HepG2 (cell line): ENCODE data around the gene SLF1.

Experiments
- ARNT ChIP-seq: fragments of 450-650 bp; IDR thresholded peaks from 2 replicates; pipeline ENCODE4 v1.6.1; 2017
- MEIS1 ChIP-seq: sonication (generic); formaldehyde crosslinking; IDR thresholded peaks from 2 replicates; pipeline ENCODE4 v1.9.0; 2021; ENCODE audit warnings: mild to moderate bottlenecking, missing genetic modification reagents, moderate library complexity, borderline replicate concordance
- PATZ1 ChIP-seq: sonication (generic); formaldehyde crosslinking; IDR thresholded peaks from 2 replicates; pipeline ENCODE4 v1.4.0; 2020; ENCODE audit warnings: missing genetic modification reagents
- SP1 ChIP-seq, 2 experiments: fragments of 450-650 bp in 1 of 2; sonication (generic) in 1 of 2; formaldehyde crosslinking in 1 of 2; IDR thresholded peaks; 2 replicates each; pipeline versions ENCODE4 v1.4.0 to v1.6.1; 2016 to 2020; ENCODE audit warnings: missing genetic modification reagents in 1 of 2
- TAF1 ChIP-seq: sonication (generic); formaldehyde crosslinking; IDR thresholded peaks from 2 replicates; pipeline ENCODE4 v1.4.0; 2020; ENCODE audit warnings: missing genetic modification reagents
- ZMAT5 ChIP-seq: sonication (generic); formaldehyde crosslinking; IDR thresholded peaks from 2 replicates; pipeline ENCODE4 v1.5.0; 2020; ENCODE audit warnings: mild to moderate bottlenecking, low read depth, missing genetic modification reagents, borderline replicate concordance
- TF ChIP-seq, protein P1 (sequence below): sonication (generic); formaldehyde crosslinking; IDR thresholded peaks from 2 replicates; pipeline ENCODE4 v1.8.1; 2023; ENCODE audit warnings: mild to moderate bottlenecking, missing genetic modification reagents

GRCh38 chr5:94740286-94740685, 121.8 kb downstream of the SLF1 start:
- no peak for TF ChIP-seq SP1 (IDR thresholded peaks at IDR 0.05)
- TF ChIP-seq SP1 (CRISPR knock-in tag; IDR thresholded peaks at IDR 0.05) = no peak
- no peak for TF ChIP-seq ARNT
- TF ChIP-seq TAF1 (CRISPR knock-in tag) = no peak
- TF ChIP-seq MEIS1 (CRISPR knock-in tag) = no peak
- TF ChIP-seq ZMAT5 (CRISPR knock-in tag) = no peak
- TF ChIP-seq, protein P1, sequence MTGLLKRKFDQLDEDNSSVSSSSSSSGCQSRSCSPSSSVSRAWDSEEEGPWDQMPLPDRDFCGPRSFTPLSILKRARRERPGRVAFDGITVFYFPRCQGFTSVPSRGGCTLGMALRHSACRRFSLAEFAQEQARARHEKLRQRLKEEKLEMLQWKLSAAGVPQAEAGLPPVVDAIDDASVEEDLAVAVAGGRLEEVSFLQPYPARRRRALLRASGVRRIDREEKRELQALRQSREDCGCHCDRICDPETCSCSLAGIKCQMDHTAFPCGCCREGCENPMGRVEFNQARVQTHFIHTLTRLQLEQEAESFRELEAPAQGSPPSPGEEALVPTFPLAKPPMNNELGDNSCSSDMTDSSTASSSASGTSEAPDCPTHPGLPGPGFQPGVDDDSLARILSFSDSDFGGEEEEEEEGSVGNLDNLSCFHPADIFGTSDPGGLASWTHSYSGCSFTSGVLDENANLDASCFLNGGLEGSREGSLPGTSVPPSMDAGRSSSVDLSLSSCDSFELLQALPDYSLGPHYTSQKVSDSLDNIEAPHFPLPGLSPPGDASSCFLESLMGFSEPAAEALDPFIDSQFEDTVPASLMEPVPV (CRISPR knock-in tag) = no peak
- TF ChIP-seq PATZ1 = no peak
